Hematopoietic multipotent progenitor cell treated with erythropoietin and hydrocortisone succinate and interleukin-3 and kit ligand, for 15 days (in vitro differentiated cells): ENCODE results near the gene POU3F1.

ENCODE experiments used
- DNase-seq: peaks from one replicate; pipeline ENCODE4 v3.0.0-alpha.2; 2015; ENCODE audit warnings: low spot score

The POU3F1 gene

DNA sequence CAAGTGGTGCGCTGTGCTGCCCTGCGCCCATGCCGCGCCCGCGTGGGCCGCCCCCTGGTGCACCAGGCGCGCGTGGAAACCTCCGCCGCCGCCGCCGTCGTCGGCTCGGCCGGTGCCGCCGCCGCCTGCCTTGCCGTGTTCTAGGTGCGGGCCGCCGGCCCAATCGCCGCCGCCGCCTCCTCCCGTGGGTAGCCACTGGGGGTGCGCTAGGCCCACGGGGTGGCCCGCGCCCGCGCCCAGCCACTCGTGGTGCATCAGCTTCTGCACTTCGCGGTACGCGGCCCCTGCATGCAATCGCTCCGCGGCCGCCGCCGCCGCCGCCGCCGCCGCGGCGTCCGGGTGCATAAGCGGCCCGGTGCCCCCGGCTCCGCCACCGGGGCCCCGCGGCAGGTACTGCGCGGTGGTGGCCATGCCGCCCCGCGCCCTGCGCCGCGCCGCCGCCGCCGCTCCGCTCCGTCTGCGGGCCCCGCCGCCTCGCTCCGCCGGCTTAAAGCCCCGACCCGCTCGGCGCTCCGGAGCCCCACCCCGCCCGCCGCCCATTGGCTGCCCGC, at the start of gene POU3F1:
Gene POU3F1 (minus strand): TSS at position 461 of the 551 bp plus-strand sequence. CDS start 50 bp downstream, at position 411.
- no peak for DNase-seq

DNA sequence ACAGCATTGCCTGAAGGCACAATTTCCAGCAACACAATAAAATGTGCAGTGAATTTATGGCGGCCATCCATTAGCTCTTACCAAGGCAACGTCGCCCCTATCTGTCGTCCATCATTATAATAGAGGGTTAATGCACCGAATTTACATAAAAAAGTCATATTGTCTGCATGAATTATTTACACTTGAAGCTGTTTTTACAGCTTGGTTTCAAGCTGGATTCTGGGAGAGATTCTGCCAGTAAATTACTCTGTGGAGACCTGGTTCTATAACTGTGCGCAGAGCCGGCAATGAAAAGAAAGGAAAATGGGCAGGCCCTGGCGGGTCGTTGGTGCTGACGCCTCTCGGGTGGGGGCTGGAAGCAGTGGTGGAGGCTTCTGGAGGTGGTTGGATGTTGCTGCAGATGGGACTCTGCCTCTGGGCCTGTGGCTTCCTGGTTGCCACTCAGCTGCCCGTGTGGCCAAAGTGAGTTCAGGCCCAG, 48.9 kb upstream of the POU3F1 start:
- DNase-seq, result no peak

DNA sequence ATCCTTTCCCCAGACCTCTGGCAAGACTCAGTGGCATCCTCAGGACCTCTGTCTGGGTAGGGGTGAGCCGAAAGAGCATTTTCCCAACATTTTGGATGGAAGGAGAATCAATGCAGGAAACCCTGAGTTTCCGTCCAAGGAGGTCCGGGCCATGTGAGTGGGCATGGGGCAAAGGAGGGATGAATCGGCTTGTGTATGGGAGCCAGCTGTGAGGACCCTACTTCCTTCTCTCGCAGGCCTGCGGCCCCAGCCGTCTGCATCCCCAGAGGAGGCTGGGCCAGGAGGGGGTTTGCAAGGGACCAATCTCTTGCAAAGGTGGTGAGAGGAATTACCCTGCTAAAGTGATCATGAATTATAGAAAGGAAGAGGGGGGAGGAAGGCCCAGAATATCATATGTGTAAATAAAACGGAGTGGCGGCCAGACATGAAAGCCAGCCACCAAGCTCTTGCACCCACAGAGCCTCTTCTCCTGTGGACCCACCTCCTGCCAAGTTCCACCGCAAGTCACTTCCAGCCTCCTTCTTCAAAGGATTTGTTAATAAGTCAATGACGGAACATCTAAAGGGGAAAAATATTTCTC, 48.2 kb upstream of the POU3F1 start:
- DNase-seq, result no peak

DNA sequence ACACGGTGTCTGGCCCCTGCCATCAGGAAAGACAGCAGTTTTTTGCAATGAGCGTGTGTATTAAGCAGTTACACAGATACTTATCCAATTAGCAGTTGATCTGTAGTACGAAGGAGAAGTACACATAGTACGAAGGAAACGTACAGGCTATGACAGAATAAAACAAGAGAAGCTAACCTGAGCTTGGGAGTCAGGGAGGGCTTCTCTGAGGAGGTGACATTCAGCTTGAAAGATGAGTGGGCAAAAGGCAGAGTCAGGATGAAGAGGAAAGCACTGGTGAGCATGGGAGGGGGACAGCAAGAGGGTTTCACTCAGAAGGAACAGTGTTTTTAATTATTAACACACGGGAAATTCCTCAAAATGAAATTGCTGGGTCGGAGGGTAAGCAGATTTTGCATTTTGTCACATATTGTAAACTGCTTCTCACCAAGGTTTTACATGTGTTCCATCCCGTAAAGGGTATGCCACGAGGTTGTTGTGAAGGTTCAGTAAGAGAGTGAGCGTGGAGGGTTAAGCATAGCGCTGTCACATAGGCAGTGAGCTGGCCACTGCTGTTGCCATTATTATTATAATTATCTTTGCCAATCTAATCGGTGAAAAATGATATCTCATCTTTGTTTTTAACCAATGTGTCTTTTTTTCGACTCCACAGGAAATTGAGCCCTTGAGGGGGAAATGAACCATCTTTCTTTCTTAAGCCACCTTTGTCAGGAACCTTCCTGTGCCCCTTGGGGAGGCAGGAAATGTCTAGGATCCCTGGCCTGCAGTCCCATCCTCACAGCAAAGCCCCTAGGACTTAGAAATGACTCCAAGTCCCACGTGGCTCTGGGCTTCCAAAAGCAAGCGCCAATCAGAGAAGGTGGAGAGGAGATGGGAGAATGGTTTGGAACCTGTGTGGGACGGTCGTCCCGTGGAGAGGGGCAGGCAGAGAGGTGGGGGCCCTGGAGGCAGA, 47.3 kb upstream of the POU3F1 start:
- no peak for DNase-seq

DNA sequence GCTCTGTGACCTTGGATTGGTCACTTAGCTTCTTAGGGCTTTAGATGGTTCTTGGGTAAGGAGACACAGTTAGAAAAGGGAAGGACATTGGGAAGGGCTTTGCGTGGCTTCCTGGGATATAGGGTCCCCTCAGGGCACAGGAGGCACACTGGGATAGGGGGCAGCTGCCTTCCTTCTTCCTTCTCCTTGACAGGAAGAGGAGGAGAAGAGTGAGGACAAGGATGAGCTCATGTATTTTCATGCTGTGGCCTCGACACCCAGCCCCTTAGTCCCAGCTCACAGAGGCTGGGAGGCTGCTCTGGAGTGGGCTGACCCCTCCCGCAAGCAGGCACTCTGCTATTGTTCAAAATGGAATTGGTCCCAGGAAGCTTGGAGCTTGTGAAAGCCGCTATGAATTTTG, 45.7 kb upstream of the POU3F1 start:
- no peak for DNase-seq

DNA sequence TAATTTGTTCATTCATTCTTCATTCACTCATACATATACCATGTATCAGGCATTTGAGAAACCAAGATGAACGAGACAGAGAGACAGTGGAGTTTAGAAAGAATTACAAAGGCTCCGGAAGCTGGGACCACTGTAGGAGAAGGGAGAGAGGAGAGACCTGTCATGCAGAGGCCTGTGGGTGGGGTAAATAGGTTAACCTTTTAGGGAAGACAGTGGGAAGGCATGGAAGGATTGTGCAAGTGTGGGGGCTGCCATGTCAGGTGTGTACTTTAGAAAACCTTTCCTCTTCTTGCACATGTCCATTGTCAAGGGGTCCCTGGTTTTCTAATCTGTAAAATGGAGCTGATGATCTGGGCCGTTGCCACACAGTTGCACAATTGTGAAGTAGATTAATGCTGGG, 44.2 kb upstream of the POU3F1 start:
- no peak for DNase-seq

DNA sequence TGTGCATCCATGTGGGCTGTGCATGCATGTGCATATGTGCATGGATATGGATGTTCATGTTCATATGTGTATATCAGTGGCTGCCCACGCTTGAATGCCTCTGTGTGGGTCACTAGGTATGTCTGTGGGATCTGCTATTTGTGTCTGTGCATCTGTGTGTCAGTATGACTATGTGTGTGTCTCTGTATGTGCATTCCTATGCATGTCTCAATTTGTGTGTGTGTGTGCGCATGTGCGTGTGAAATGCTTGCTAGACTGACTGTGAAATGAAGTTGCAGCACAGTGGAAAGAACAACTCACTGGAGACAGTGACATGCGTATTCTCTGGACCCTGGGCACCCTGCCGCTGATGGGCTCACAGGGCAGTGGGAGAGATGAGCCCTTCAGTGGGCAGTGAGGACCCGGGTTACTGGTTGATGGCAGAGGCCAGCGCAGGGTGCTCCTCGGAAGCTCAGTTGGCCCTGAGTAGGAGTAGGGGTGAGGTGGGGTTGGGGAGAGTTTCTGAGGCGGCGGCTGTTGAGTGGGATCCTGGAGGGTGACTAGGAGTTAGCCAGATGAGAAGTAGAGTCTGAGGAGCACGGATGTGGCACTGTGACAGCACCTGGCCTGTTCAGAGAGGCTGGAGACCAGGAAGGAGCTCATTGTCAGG, 43.2 kb upstream of the POU3F1 start:
- no peak for DNase-seq

DNA sequence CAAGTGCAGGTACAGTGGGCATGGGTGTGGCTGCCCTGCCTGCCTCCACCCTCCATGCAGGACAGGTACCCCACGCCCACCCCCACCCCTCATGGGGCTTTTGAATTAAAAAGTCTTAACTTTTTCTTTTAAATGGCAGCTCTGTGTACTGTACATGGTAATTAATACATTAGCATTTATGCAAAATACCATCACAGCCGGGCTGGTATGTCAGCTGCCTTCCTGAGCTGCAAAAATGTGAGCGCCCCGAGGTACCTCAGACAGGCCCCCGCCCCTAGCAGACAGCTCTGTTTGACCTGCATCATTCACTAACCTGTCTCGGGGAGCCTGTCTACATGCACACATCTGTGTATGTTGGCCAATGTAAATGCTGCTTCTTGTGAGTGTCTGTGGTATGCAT, 42.2 kb upstream of the POU3F1 start:
- no peak for DNase-seq

DNA sequence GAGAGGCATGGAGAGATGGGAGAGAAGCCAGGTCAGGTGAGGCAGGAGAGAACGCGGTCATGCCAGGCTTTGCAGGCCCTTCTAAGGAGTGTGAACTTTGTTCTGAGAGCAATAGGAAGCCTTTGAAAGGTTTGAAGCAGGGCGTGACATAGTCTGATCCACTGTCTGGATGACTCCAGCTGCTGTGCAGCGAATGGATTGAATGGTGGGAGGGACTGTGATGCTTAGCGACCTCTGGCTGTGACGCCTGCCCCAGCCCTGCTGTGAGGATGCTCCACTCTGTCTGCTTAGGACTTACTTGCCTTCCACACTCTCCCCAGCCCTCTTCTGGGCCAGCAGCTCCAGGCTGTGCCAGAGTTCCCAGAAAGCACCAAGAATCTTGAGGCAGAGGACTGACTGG, 41.8 kb upstream of the POU3F1 start:
- no peak for DNase-seq

DNA sequence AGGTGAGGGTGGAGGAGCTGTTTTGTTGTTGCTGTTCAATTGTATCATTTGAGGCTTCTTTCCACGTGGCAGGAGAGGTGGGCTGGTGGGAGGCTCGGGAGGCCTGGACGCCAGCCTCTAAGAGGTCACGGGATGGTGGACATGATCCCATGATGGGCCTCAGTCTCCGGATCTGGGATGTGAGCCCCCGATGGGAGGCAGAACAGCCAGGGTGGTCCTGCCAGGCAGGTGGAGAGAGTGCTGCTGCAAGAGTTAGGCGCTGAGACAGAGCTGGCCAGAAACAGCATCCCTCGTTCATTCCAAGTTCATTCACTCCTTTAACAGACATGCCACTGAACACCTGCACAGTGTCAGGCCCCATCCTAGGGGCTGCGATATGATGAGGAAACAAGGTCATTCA, 41.1 kb upstream of the POU3F1 start:
- DNase-seq, result no peak

DNA sequence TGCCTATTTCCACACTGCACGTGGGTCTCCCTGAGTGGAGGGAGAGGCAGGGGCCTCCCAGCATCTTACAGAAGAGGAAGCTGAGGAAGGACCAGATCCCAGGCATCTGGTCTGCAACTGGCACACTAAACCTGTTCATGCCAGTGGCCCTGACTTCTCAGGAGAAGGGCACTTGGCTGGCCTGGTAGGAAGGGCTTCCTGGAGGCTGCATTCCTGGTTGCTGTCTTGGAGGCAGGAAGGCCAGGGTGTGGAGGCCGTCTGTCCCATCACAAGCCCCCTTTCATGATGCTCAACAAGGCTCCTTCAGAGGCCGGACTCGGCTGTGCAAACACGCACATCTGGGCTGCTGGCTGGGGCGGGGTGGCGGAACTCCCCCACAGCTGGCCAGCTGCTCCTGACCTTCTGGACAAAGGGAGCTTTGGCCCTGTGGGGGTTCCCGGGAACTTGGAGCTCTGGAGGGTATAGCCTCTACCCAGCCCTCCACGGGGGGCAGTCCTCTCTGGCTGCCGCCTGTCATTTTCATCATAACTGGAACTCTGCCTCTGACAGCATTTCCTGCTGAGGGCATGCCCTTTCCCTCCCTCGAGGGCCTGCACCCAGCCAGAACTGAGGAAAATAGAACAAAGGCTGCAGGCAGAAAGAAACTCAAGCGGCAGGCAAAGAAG, 39.2 kb upstream of the POU3F1 start:
- DNase-seq, result no peak

DNA sequence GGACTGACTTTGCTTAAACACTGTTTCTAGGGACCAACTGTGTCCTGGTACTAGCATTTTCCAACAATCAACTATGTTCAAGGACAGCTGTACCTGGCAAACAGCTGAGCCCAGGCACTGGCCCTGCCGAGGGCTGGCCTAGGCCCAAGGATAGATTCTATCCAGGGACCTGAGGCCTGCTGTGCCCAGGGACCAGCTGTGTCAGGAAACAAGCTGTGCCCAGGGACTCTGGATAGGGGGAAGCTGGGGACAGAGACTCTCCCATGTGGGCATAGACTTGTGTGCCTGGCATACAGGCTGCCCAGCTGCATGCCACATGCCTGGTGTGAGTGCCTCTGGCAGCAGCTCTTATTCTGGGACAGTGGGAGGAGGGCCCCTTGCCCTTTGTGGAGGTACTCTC, 38.1 kb upstream of the POU3F1 start:
- no peak for DNase-seq

DNA sequence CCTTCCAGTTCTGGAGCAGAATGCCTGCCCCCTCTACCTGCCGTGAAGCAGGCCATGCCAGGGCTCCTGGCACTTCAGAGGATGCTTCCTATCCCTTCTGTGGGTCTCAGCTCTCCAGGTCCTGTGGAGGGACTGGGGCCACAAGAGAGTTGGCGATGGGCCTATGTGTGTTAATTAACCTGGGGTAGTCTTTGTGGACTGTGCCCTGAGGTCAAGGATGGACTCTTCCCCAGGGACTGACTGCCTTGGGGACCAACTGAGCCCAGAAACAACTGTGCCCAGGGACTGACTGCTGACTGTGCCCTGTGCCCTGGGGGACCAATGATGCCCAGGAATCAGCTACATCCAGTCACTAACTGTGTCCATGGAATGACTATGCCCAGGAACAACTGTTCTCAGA, 37.5 kb upstream of the POU3F1 start:
- no peak for DNase-seq

DNA sequence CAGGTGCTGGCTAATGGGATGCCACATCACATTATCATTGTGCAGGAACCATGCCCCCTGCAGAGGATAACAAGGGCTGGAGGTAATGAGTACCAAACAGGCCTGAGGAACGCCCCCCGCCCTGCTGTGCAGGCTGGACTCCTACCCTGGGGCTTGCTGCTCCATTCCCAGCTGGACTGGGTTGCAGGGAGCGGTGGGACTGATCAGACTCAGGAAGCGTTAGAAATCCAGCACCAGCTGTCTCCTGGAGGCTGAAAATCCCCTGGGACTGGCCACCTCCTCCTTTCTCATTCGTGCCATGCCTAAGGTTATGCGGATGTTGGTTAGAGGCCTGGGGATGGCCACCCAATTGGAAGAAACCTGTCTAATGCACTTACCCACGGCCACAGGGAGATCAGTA, 36.9 kb upstream of the POU3F1 start:
- DNase-seq, result no peak

DNA sequence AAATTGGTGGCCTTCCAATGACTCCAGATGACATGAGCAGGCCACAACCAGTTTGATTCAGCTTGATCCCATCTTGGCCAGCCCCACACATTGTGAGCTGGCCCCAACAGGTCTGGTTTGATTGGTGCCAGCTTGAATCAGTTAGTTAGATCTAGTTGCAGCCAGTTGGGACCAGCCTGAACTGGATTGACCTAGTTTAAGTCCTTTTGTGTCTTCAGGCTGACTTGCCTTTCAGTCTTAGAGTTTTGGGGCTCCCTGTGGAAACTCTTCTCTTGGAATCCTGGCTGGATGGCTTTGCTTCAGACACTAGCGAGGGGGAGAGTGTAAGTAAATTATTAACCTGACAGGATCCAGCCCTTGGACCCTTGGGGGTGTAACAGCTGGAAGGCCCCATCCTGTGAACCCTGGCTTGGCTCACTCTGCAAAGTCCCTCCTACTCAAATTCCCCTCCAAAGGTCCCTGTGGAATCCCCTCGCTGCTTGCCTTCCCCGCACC, 36.2 kb upstream of the POU3F1 start:
- DNase-seq, result no peak

DNA sequence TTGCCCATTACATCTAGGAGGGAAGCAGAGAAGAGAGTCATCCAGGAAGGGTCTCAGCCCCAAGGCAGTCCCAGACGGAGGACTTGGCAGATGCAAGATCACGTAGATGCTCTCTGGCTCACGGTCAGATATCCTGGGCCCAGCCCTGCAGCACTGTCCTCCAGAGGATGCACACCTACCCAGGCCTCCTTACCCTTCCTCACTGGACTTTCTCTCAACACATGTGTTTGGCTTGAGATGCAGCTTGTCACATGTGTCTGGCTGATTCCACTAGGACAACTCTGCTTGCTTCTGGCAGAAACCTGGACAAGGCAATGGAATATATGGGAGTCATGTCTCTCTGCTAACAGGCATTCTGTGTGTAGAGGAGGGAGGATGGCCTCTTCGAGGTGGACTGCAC, 32.4 kb upstream of the POU3F1 start:
- DNase-seq, result no peak

DNA sequence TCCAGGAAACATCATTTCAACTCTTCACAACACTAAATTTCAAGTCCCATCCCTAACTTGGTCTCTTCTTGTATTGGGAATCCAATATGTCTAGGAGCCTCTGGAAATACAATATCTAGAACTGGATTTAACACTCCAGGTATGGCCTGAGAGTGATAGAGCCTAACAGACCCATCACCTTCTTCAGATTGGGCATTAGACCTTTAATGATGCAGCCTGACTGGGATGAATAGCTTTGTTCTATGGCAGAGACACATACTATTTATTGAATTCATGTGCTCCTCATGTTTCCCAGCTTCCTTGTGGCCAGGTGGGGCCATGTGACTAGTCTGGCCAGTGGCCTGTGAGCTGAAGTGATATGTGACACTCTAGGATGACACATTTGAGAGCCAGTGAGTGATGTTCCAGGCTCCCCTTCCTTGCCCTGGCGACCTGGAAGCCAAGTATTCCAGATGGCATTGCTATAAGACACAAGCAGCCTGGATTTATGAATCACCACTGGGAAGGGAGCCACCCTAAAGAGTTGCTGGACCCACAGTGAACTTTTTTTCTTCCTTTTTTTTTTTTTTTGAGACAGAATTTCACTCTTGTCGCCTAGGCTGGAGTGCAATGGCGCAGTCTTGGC, 31.0 kb upstream of the POU3F1 start:
- DNase-seq, result no peak

DNA sequence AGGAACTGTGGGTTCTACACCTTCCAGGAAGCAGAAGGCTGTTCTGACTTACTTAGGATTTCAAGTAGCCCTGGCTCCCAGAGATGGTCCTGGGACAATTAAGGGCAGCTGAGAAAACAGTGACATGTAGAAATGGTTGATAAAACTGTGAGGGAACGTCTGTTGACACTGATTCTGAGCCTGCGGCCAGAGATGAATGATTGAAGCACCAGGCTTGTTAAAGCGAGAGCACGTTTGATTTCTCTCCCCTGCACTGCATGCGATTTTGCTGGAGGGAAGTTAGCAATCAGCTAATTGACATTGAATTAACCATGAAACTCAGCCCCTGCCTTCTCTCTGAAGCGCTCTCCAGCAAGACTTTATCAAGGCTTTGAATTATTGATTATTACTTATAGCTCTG, 29.9 kb upstream of the POU3F1 start:
- DNase-seq, result no peak

DNA sequence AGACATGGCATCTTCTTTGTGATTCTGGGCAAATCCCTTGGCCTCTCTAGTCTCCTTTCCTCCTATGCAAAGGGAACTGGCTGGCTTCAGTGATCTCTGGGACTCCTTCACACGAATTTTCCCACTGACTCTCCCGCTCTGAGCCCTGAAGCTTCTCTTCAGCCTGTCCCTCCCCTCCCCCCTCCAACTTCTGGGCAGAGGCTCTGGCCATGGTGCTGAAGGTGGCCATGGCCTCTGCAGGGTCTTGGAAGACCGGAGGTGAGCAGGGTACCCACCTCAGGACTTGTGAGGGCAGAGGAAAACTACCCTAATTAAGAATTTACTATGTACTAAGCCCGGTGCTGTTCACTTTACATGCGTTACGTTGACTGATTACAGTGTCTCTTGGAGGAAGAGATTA, 29.4 kb upstream of the POU3F1 start:
- no peak for DNase-seq

DNA sequence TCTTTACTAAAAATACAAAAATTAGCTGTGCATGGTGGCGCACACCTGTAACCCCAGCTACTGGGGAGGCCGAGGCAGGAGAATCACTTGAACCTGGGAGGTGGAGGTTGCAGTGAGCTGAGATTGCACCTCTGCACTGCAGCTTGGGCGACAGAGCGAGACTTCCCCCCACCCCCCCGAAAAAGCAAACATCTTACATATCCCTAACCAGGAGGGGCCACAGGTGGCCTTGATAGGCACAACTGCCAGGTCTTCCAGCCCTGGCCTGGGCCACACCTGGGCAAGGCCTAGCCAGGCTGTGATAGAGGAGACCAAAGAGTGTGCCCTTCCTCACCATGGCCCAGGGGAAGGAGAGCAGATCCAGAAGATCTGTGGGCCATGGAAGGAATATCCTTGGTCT, 28.6 kb upstream of the POU3F1 start:
- DNase-seq, result no peak

DNA sequence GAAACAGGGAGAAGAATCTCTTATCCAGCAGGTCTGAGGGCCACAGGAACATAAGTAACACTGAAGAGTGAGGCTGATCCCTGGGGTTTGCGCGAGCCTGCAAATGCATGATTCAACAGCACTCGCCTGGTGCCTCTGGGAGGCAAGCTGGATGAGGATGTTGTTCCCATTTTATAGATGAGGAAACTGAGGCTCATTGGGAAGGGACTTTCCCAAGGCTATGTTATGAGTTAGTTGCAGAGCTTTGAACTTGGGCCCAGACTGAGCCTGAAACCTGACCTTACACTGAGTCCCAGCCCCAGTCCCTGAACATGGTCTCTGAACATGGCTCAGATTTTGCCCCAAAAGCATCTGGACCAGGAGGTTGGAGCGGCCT, 27.7 kb upstream of the POU3F1 start:
- no peak for DNase-seq
